HepG2 (cell line): ENCODE measurements around the gene S100Z. TPM values are rescaled to one million over a fixed set of nuclear protein-coding genes. Genes with fewer than 3 reads are reported as not detected.
A peak's percentile ranks its signal among the peaks of the same experiment; 100 is the strongest.

Experiments
- ARID2 ChIP-seq: sonication (generic); formaldehyde crosslinking; IDR thresholded peaks from 2 replicates; pipeline ENCODE4 v1.8.1; 2022; ENCODE audit warnings: mild to moderate bottlenecking, missing genetic modification reagents, borderline replicate concordance
- ATAD3A ChIP-seq: sonication (generic); formaldehyde crosslinking; IDR thresholded peaks from 2 replicates; pipeline ENCODE4 v1.4.0; 2020; ENCODE audit warnings: missing genetic modification reagents
- CAMTA2 ChIP-seq: sonication (generic); formaldehyde crosslinking; IDR thresholded peaks from 2 replicates; pipeline ENCODE4 v1.4.0; 2020; ENCODE audit warnings: mild to moderate bottlenecking, missing genetic modification reagents, borderline replicate concordance
- DBP ChIP-seq: sonication (generic); formaldehyde crosslinking; IDR thresholded peaks from 2 replicates; pipeline ENCODE4 v1.4.0; 2020; ENCODE audit warnings: missing genetic modification reagents; ENCODE audit errors: not compliant biosample characterization
- IRF2 ChIP-seq: IDR thresholded peaks from 2 replicates; pipeline ENCODE4 v1.6.1; 2018; ENCODE audit warnings: missing genetic modification reagents, missing compliant biosample characterization
- KDM1A ChIP-seq: IDR thresholded peaks from 2 replicates; pipeline ENCODE4 v1.6.1; 2016; ENCODE audit warnings: missing compliant biosample characterization
- RFX1 ChIP-seq: fragments of 450-650 bp; IDR thresholded peaks from 2 replicates; pipeline ENCODE4 v1.6.1; 2017
- RFXAP ChIP-seq: sonication (generic); formaldehyde crosslinking; IDR thresholded peaks from 2 replicates; pipeline ENCODE4 v1.4.0; 2020; ENCODE audit warnings: missing genetic modification reagents, borderline replicate concordance
- RNF219 ChIP-seq: sonication (generic); formaldehyde crosslinking; IDR thresholded peaks from 2 replicates; pipeline ENCODE4 v1.5.0; 2020; ENCODE audit warnings: mild to moderate bottlenecking, missing genetic modification reagents
- ZBTB3 ChIP-seq: sonication (generic); formaldehyde crosslinking; IDR thresholded peaks from 2 replicates; pipeline ENCODE4 v1.4.0; 2020; ENCODE audit warnings: low read depth, mild to moderate bottlenecking, moderate library complexity, missing genetic modification reagents, borderline replicate concordance
- ZBTB44 ChIP-seq: sonication (generic); formaldehyde crosslinking; IDR thresholded peaks from 2 replicates; pipeline ENCODE4 v1.4.0; 2020; ENCODE audit warnings: missing genetic modification reagents
- polyA plus RNA-seq, 8 experiments: library from polyadenylated mRNA; depleted of rRNA in 3 of 8; stranded (reverse) in 7 of 8; unstranded in 1 of 8; fragments of >200 nt; fragmentation: Illumina TruSeq in 4 of 8; extraction: Trizol in 4 of 8; gene quantifications; 2 replicates each; pipeline versions ENCODE4 v1.2.1 to v1.2.3, GENCODE V29; 2011 to 2016; ENCODE audit warnings: low read depth in 4 of 8, missing spikeins in 1 of 8, mixed read lengths in 1 of 8; ENCODE audit not compliant: insufficient read depth in 1 of 8
- total RNA-seq, 5 experiments: library from RNA; depleted of rRNA; stranded (reverse); fragments of >200 nt; fragmentation: Illumina TruSeq; extraction: Trizol; gene quantifications; 2 replicates each; pipeline ENCODE4 v1.2.3, GENCODE V29; 2016; ENCODE audit warnings: low read depth in 1 of 5
- TF ChIP-seq, protein P1 (sequence below): sonication (generic); formaldehyde crosslinking; IDR thresholded peaks from 2 replicates; pipeline ENCODE4; 2020; ENCODE audit warnings: missing genetic modification reagents, mild to moderate bottlenecking, borderline replicate concordance
- TF ChIP-seq, protein P2 (sequence below): sonication (generic); formaldehyde crosslinking; IDR thresholded peaks from 2 replicates; pipeline ENCODE4 v1.5.0; 2020; ENCODE audit warnings: mild to moderate bottlenecking, missing genetic modification reagents
- TF ChIP-seq, protein P3 (sequence below): sonication (generic); formaldehyde crosslinking; IDR thresholded peaks from 2 replicates; pipeline ENCODE4 v1.8.1; 2023; ENCODE audit warnings: missing genetic modification reagents, inconsistent platforms, borderline replicate concordance

S100Z gene
- total and polyA plus RNA-seq, 2 of the 13 experiments (the other 11 are each of a cell fraction or from before 2014, with no cell fraction given), result 0.22 TPM; not detected in 1

DNA sequence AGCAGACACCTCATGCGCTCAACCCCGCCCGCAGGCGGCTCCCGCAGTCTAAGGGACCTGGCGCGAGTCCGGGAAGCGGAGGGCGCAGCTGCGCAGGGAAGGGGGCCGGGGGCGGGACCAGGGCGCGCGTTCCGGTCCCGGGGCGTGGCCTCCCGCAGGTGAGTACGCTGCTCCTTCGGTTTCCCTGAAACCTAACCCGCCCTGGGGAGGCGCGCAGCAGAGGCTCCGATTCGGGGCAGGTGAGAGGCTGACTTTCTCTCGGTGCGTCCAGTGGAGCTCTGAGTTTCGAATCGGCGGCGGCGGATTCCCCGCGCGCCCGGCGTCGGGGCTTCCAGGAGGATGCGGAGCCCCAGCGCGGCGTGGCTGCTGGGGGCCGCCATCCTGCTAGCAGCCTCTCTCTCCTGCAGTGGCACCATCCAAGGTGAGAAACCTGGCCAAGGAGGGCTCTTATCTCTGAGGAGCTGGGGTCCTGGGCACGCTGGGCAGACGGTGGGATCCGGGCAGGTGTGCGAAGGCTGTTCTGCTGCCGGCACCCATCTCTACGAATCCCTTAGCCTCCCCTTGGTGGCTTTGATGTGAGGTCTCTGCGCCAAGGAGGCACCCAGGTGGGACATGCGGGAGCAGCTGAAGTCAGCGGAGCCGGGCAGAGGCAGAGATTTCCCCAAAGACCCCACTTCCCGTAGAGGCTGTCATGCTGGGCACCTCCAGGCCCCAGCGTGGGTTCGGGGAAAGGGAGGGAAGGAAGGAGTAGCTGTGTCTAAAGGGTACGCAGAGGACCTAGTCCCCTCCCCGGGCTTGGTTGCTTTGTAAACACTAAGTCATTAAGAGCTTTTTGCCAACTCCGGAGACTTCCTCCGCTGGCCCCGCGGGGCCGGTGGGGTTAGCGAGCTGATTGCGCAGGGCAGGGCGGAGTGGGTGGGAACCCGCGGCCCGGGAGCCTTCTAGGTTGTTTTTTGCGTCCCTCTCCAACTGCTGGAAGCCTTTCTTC lies 30.7 kb upstream of the S100Z start, which contains the start of gene F2RL1 (continued):
- TF ChIP-seq ZBTB44 (CRISPR knock-in tag), result no peak
- no peak for TF ChIP-seq ZBTB3
- no peak for TF ChIP-seq ATAD3A (CRISPR knock-in tag)
- no peak for TF ChIP-seq RFX1
- TF ChIP-seq, protein P1, sequence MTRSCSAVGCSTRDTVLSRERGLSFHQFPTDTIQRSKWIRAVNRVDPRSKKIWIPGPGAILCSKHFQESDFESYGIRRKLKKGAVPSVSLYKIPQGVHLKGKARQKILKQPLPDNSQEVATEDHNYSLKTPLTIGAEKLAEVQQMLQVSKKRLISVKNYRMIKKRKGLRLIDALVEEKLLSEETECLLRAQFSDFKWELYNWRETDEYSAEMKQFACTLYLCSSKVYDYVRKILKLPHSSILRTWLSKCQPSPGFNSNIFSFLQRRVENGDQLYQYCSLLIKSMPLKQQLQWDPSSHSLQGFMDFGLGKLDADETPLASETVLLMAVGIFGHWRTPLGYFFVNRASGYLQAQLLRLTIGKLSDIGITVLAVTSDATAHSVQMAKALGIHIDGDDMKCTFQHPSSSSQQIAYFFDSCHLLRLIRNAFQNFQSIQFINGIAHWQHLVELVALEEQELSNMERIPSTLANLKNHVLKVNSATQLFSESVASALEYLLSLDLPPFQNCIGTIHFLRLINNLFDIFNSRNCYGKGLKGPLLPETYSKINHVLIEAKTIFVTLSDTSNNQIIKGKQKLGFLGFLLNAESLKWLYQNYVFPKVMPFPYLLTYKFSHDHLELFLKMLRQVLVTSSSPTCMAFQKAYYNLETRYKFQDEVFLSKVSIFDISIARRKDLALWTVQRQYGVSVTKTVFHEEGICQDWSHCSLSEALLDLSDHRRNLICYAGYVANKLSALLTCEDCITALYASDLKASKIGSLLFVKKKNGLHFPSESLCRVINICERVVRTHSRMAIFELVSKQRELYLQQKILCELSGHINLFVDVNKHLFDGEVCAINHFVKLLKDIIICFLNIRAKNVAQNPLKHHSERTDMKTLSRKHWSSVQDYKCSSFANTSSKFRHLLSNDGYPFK, result no peak
- TF ChIP-seq, protein P2, sequence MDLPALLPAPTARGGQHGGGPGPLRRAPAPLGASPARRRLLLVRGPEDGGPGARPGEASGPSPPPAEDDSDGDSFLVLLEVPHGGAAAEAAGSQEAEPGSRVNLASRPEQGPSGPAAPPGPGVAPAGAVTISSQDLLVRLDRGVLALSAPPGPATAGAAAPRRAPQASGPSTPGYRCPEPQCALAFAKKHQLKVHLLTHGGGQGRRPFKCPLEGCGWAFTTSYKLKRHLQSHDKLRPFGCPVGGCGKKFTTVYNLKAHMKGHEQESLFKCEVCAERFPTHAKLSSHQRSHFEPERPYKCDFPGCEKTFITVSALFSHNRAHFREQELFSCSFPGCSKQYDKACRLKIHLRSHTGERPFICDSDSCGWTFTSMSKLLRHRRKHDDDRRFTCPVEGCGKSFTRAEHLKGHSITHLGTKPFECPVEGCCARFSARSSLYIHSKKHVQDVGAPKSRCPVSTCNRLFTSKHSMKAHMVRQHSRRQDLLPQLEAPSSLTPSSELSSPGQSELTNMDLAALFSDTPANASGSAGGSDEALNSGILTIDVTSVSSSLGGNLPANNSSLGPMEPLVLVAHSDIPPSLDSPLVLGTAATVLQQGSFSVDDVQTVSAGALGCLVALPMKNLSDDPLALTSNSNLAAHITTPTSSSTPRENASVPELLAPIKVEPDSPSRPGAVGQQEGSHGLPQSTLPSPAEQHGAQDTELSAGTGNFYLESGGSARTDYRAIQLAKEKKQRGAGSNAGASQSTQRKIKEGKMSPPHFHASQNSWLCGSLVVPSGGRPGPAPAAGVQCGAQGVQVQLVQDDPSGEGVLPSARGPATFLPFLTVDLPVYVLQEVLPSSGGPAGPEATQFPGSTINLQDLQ, result no peak
- TF ChIP-seq CAMTA2 (CRISPR knock-in tag), result no peak
- TF ChIP-seq IRF2, result 0 out of 2 replicates have a peak, but pooled peaks have one; percentile 21
- no peak for TF ChIP-seq RNF219
- TF ChIP-seq DBP (CRISPR knock-in tag), result no peak
- TF ChIP-seq KDM1A (CRISPR knock-in tag), result no peak
- TF ChIP-seq ARID2 (CRISPR knock-in tag), result no peak
- TF ChIP-seq, protein P3, sequence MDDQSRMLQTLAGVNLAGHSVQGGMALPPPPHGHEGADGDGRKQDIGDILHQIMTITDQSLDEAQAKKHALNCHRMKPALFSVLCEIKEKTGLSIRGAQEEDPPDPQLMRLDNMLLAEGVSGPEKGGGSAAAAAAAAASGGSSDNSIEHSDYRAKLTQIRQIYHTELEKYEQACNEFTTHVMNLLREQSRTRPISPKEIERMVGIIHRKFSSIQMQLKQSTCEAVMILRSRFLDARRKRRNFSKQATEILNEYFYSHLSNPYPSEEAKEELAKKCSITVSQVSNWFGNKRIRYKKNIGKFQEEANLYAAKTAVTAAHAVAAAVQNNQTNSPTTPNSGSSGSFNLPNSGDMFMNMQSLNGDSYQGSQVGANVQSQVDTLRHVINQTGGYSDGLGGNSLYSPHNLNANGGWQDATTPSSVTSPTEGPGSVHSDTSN (CRISPR knock-in tag), result no peak
- no peak for TF ChIP-seq RFXAP
